HEK293 (cell line): ENCODE measurements around the gene MRPL23.

Experiments
- ATF2 ChIP-seq: fragments of 450-650 bp; formaldehyde crosslinking; IDR thresholded peaks from 2 replicates; pipeline ENCODE4 v1.5.1; 2016; ENCODE audit warnings: missing biosample characterization, missing genetic modification characterization, low read depth
- CTCF ChIP-seq: fragments of 450-650 bp; formaldehyde crosslinking; IDR thresholded peaks from 2 replicates; pipeline ENCODE4 v1.5.1; 2016; ENCODE audit warnings: missing biosample characterization, missing genetic modification characterization
- HOXA7 ChIP-seq: sonication (generic); formaldehyde crosslinking; IDR thresholded peaks from 2 replicates; pipeline ENCODE4 v1.8.1; 2022; ENCODE audit warnings: missing genetic modification reagents, borderline replicate concordance
- IKZF3 ChIP-seq: fragments of 450-650 bp; IDR thresholded peaks from 2 replicates; pipeline ENCODE4 v1.5.0; 2018; ENCODE audit warnings: missing biosample characterization, mild to moderate bottlenecking, missing genetic modification characterization, moderate library complexity
- REST ChIP-seq: fragments of 450-650 bp; formaldehyde crosslinking; IDR thresholded peaks from 2 replicates; pipeline ENCODE4 v1.5.1; 2016; ENCODE audit warnings: missing biosample characterization, missing genetic modification characterization
- ZNF223 ChIP-seq: fragments of 450-650 bp; formaldehyde crosslinking; IDR thresholded peaks from 2 replicates; pipeline ENCODE4 v1.5.1; 2016; ENCODE audit warnings: missing biosample characterization, missing genetic modification characterization
- ZNF707 ChIP-seq: fragments of 450-650 bp; formaldehyde crosslinking; IDR thresholded peaks from 2 replicates; pipeline ENCODE4 v1.5.1; 2016; ENCODE audit warnings: missing biosample characterization, missing genetic modification characterization
- ZNF776 ChIP-seq: fragments of 450-650 bp; formaldehyde crosslinking; IDR thresholded peaks from 2 replicates; pipeline ENCODE4 v1.5.0; 2017; ENCODE audit warnings: missing biosample characterization, missing genetic modification characterization, borderline replicate concordance

- TF ChIP-seq HOXA7 (CRISPR knock-in tag) (no peak), CTCF (tag by site-specific recombination) (no peak), ZNF776 (tag by site-specific recombination) (no peak), IKZF3 (no peak), ZNF707 (tag by site-specific recombination) (no peak), ZNF223 (no peak), ATF2 (no peak), REST (tag by site-specific recombination) (no peak)
Observed at GRCh38 chr11:1927848-1928469, 19.2 kb upstream of the MRPL23 start.
